ENCODE results near the gene UXS1. TPM values are rescaled to one million over a fixed set of nuclear protein-coding genes. Genes with fewer than 3 reads are reported as not detected.

The UXS1 gene
- total RNA-seq, 1 donor from 2014 or later, result 68.3 TPM

- DNase-seq, result no peak
- H3K27me3 Mint-ChIP-seq (ENCODE audit: unreplicated experiment), result no peaks in the 10 kb centered on the region
- no peaks in the 10 kb centered on the region for H3K36me3 Mint-ChIP-seq (ENCODE audit: unreplicated experiment)
- H3K27ac Mint-ChIP-seq (ENCODE audit: unreplicated experiment), result no peak overlapping the region
- H3K4me3 Mint-ChIP-seq (ENCODE audit: unreplicated experiment), result no peak overlapping the region
- peaks cover 2% of the 10 kb centered on the region for H3K9me3 Mint-ChIP-seq (ENCODE audit: unreplicated experiment)
- TF ChIP-seq CTCF (IDR thresholded peaks at IDR 0.05; ENCODE audit: partially characterized antibody, unreplicated experiment), result no peak
- H3K4me1 Mint-ChIP-seq (ENCODE audit: low read depth, unreplicated experiment), result peaks cover 13% of the 10 kb centered on the region
Observed at GRCh38 chr2:106098664-106099063, 95.4 kb downstream of the UXS1 start.

- no peaks in the 10 kb centered on the region for H3K27me3 Mint-ChIP-seq (ENCODE audit: unreplicated experiment)
- H3K4me1 Mint-ChIP-seq (ENCODE audit: low read depth, unreplicated experiment), result peaks cover 9% of the 10 kb centered on the region
- no peak overlapping the region for H3K27ac Mint-ChIP-seq (ENCODE audit: unreplicated experiment)
- no peaks in the 10 kb centered on the region for H3K36me3 Mint-ChIP-seq (ENCODE audit: unreplicated experiment)
- no peaks in the 10 kb centered on the region for H3K9me3 Mint-ChIP-seq (ENCODE audit: unreplicated experiment)
- H3K4me3 Mint-ChIP-seq (ENCODE audit: unreplicated experiment), result no peak overlapping the region
- no peak for DNase-seq
- TF ChIP-seq CTCF (IDR thresholded peaks at IDR 0.05; ENCODE audit: partially characterized antibody, unreplicated experiment), result no peak
Observed at GRCh38 chr2:106098081-106098480, 96.0 kb downstream of the UXS1 start.

- no peaks in the 10 kb centered on the region for H3K27me3 Mint-ChIP-seq (ENCODE audit: unreplicated experiment)
- no peak for TF ChIP-seq CTCF (IDR thresholded peaks at IDR 0.05; ENCODE audit: partially characterized antibody, unreplicated experiment)
- no peak overlapping the region for H3K4me3 Mint-ChIP-seq (ENCODE audit: unreplicated experiment)
- no peaks in the 10 kb centered on the region for H3K9me3 Mint-ChIP-seq (ENCODE audit: unreplicated experiment)
- H3K4me1 Mint-ChIP-seq (ENCODE audit: low read depth, unreplicated experiment), result peaks cover 7% of the 10 kb centered on the region
- H3K36me3 Mint-ChIP-seq (ENCODE audit: unreplicated experiment), result no peaks in the 10 kb centered on the region
- no peak for DNase-seq
- no peak overlapping the region for H3K27ac Mint-ChIP-seq (ENCODE audit: unreplicated experiment)
Observed at GRCh38 chr2:106097038-106098000, 96.8 kb downstream of the UXS1 start.

- peaks cover 7% of the 10 kb centered on the region for H3K4me1 Mint-ChIP-seq (ENCODE audit: low read depth, unreplicated experiment)
- H3K27me3 Mint-ChIP-seq (ENCODE audit: unreplicated experiment), result no peaks in the 10 kb centered on the region
- no peaks in the 10 kb centered on the region for H3K9me3 Mint-ChIP-seq (ENCODE audit: unreplicated experiment)
- peak overlapping the region; percentile 1 for H3K27ac Mint-ChIP-seq (ENCODE audit: unreplicated experiment)
- DNase-seq, result no peak
- H3K4me3 Mint-ChIP-seq (ENCODE audit: unreplicated experiment), result no peak overlapping the region
- TF ChIP-seq CTCF (IDR thresholded peaks at IDR 0.05; ENCODE audit: partially characterized antibody, unreplicated experiment), result no peak
- no peaks in the 10 kb centered on the region for H3K36me3 Mint-ChIP-seq (ENCODE audit: unreplicated experiment)
Observed at GRCh38 chr2:106096299-106097037, 97.6 kb downstream of the UXS1 start.

Data from glutamatergic neuron (in vitro differentiated cells).